Natural killer cell (primary cell): ENCODE results near the gene BANF2. TPM values are rescaled to one million over a fixed set of nuclear protein-coding genes. Genes with fewer than 3 reads are reported as not detected.

Experiments used
- ATAC-seq, 3 donors: fragments of 150-1000 bp in 2 of 3; fragments of 200-7000 bp in 1 of 3; cut with Tn5 transposase; 1 replicate in 1 of 3; 2 replicates in 2 of 3; pipeline ENCODE4 v1.10.0; 2021; ENCODE audit warnings: mild to moderate bottlenecking in 2 of 3, moderate library complexity in 2 of 3
- DNase-seq, 2 donors: peaks; one replicate each; pipeline versions ENCODE4 v3.0.0 to v3.0.0-alpha.2; 2013 to 2021; ENCODE audit warnings: mixed read lengths in 1 of 2
- H3K27ac ChIP-seq: one replicate; pipeline ENCODE4 v1.5.1; 2013; ENCODE audit warnings: mild to moderate bottlenecking, low read length
- H3K27me3 ChIP-seq: one replicate; pipeline ENCODE4 v1.6.1; 2013; ENCODE audit warnings: low read length; ENCODE audit not compliant: control insufficient read depth, insufficient read depth
- H3K36me3 ChIP-seq: one replicate; pipeline ENCODE4 v1.6.1; 2013; ENCODE audit warnings: low read length; ENCODE audit not compliant: control insufficient read depth, insufficient read depth
- H3K4me1 ChIP-seq: one replicate; pipeline ENCODE4 v1.6.1; 2013; ENCODE audit warnings: low read length; ENCODE audit not compliant: control insufficient read depth, insufficient read depth
- H3K4me3 ChIP-seq: one replicate; pipeline ENCODE4 v1.5.1; 2013; ENCODE audit warnings: low read length
- H3K9me3 ChIP-seq: one replicate; pipeline ENCODE4 v1.6.1; 2013; ENCODE audit warnings: low read length; ENCODE audit not compliant: control insufficient read depth, insufficient read depth
- H3K27ac Mint-ChIP-seq, 2 donors: one replicate each; pipeline ENCODE4 v1.8.0; 2022; ENCODE audit warnings: mild to moderate bottlenecking in 2 of 2, mixed read lengths in 2 of 2, moderate library complexity in 1 of 2
- H3K27me3 Mint-ChIP-seq, 2 donors: one replicate each; pipeline ENCODE4 v1.8.0; 2022; ENCODE audit warnings: low read depth in 2 of 2, mixed read lengths in 2 of 2
- H3K36me3 Mint-ChIP-seq: one replicate; pipeline ENCODE4 v1.8.0; 2022; ENCODE audit warnings: mixed read lengths
- H3K4me1 Mint-ChIP-seq, 2 donors: one replicate each; pipeline ENCODE4 v1.8.0; 2022; ENCODE audit warnings: mixed read lengths in 2 of 2
- H3K4me3 Mint-ChIP-seq: one replicate; pipeline ENCODE4 v1.8.0; 2022; ENCODE audit warnings: mild to moderate bottlenecking, moderate library complexity, mixed read lengths
- H3K9me3 Mint-ChIP-seq, 2 donors: one replicate each; pipeline ENCODE4 v1.8.0; 2022; ENCODE audit warnings: mixed read lengths in 2 of 2
- CTCF ChIP-seq: fragments of 200-600 bp; IDR thresholded peaks from one replicate; pipeline ENCODE4 v1.8.0; 2022; ENCODE audit warnings: antibody characterized with exemption
- WGBS: methylation state at CpG from one replicate; pipeline ENCODE4 v1.1.7; 2013; ENCODE audit warnings: missing lambda C conversion rate; ENCODE audit not compliant: insufficient coverage; 5-methylcytosine and 5-hydroxymethylcytosine counted together
- intact Hi-C: fragments of 100-400 bp; cut with micrococcal nuclease; formaldehyde crosslinking; loops from one replicate; pipeline ENCODE4 v1.14.2; 2022
- total RNA-seq, 4 donors: library from RNA; stranded (reverse); fragments of 120-200 nt in 1 of 4; gene quantifications; one replicate each; pipeline versions ENCODE4 v1.2.3 to v1.2.4, GENCODE V29; 2013 to 2022

The BANF2 gene
- total RNA-seq, 3 donors from 2014 or later (not counting 1 experiment from before 2014, with no cell fraction given) = not detected

- WGBS = 84% methylated on average over 12 of the region's 12 CpGs
- no peak overlapping the region for H3K4me3 ChIP-seq
- Mint-ChIP-seq H3K4me3 (no peak overlapping the region), H3K36me3 (no peaks in the 10 kb centered on the region), H3K27ac (no peak overlapping the region), H3K9me3 (no peaks in the 10 kb centered on the region), H3K4me1 (no peaks in the 10 kb centered on the region), H3K27me3 (peaks cover 6 to 9% of the 10 kb centered on the region in 2 donors)
- H3K36me3 ChIP-seq = no peaks in the 10 kb centered on the region
- no peak overlapping the region for H3K27ac ChIP-seq
- no peaks in the 10 kb centered on the region for H3K27me3 ChIP-seq
- no peak for DNase-seq
- H3K9me3 ChIP-seq = no peaks in the 10 kb centered on the region
- no peaks in the 10 kb centered on the region for H3K4me1 ChIP-seq
- TF ChIP-seq CTCF = no peak
- no peak for ATAC-seq
- intact Hi-C loops = no loop called here
These were observed 28.3 kb downstream of the BANF2 start for GRCh38 chr20:17728074-17728473.

DNA sequence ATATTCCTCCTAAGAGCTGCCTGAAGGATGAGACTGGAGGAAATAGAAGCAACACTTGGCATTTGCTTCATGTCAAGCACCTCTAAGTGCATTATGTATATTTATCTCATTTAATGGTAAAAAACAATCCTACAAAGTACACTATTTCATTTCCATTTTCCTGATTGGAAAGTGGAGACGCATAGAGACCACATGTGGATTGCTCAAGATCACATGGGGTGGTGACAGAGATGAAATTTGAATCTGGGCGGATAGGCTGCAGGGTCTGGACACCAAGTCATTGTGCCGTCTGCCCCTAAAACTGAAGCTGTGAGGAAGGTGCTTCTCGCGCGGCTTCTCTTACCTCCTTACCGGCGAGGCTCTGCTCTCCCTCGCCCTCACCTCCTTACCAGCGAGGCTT lies 30.3 kb downstream of the BANF2 start:
- no peak overlapping the region for H3K4me3 ChIP-seq
- ATAC-seq (no peak), DNase-seq (no peak)
- Mint-ChIP-seq H3K4me3 (no peak overlapping the region), H3K27ac (no peak overlapping the region), H3K27me3 (peaks cover 0 to 6% of the 10 kb centered on the region in 2 donors), H3K9me3 (no peaks in the 10 kb centered on the region), H3K4me1 (no peaks in the 10 kb centered on the region), H3K36me3 (no peaks in the 10 kb centered on the region)
- WGBS = 87% methylated on average over 10 of the region's 10 CpGs
- intact Hi-C loops = no loop called here
- no peaks in the 10 kb centered on the region for H3K4me1 ChIP-seq
- H3K27ac ChIP-seq = no peak overlapping the region
- no peaks in the 10 kb centered on the region for H3K27me3 ChIP-seq
- H3K36me3 ChIP-seq = no peaks in the 10 kb centered on the region
- no peak for TF ChIP-seq CTCF
- no peaks in the 10 kb centered on the region for H3K9me3 ChIP-seq

DNA sequence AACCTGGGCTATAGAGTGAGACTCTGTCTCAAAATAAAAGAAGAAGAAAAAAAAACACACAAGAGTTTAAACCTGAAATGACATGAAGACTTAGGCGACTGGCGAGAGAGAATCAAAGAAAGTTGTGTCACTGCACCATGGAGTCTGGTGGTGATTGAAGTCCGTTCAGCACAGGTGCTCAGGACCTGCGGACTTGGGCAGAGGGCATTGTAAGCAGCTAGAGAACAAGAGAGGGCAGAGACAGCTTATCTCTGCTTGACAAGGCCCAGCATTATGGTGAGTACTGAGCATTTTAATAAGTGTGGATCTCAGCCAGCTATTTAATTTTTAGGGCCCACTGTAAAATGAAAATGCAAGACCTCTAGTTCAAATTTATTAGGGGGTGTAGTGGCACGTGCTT lies 31.5 kb downstream of the BANF2 start:
- no peaks in the 10 kb centered on the region for H3K4me1 Mint-ChIP-seq

More for the DNA sequence above, 31.5 kb downstream of the BANF2 start:
- intact Hi-C loops = no loop called here
- DNase-seq = no peak
- Histone ChIP-seq H3K27ac (no peak overlapping the region), H3K36me3 (no peaks in the 10 kb centered on the region), H3K9me3 (peaks cover 3% of the 10 kb centered on the region), H3K4me3 (no peak overlapping the region), H3K27me3 (no peaks in the 10 kb centered on the region), H3K4me1 (no peaks in the 10 kb centered on the region)
- ATAC-seq = no peak
- WGBS = 88% methylated on average over 5 of the region's 5 CpGs
- Mint-ChIP-seq H3K36me3 (no peaks in the 10 kb centered on the region), H3K4me3 (no peak overlapping the region), H3K27me3 (peaks cover 0 to 6% of the 10 kb centered on the region in 2 donors), H3K27ac (no peak overlapping the region), H3K9me3 (peaks cover 0 to 2% of the 10 kb centered on the region in 2 donors)
- TF ChIP-seq CTCF = no peak
